ENCODE results near the gene PARVG.

Gene PARVG

DNA sequence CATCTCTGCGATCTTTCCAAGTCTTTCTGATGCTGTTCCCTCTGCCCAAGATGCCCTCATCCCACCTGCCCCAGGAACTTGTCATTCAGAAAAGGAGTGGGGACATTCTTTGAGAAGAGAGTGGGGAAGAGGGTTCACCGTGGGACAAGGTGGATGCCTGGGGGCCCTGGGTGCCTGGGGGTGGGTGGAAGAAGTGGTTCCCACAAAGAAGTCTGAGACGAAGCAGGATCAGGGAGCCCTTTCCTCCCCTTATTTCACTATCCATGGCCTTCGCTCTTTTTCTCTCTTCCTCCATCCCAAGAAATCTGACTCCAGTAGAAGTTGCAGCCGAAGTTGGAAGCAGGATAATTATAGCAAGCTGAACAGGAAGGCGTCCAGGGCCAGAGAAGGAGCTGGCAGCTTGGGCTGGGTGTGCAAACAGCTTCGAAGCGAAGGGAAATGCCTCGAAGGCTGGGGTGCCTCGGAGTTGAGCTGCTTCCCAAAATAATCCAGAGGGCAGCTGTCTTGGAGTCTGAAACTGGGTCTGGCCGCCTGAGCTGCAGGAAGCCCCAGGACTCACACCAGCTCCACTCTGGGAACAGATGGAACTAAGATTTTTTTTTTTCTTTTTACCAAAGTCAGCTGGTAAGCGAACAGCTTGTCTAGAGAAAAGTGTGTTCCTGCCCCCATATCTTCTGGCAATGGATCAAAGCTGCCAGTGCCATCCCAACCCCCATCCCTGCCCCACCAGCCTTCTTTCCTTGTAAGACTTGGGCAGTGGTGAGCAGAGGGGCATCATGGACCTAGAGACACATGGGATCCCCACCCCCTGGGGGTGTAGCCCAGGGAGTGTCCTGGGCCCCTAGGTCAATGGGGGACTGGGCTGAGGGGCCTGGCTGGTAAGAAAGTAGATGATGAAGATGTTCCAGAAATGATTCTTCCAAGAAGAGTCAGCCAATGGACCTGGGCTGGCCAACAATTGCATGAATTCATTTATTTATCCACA lies 31.5 kb downstream of the PARVG start:
- TF ChIP-seq, protein P1, sequence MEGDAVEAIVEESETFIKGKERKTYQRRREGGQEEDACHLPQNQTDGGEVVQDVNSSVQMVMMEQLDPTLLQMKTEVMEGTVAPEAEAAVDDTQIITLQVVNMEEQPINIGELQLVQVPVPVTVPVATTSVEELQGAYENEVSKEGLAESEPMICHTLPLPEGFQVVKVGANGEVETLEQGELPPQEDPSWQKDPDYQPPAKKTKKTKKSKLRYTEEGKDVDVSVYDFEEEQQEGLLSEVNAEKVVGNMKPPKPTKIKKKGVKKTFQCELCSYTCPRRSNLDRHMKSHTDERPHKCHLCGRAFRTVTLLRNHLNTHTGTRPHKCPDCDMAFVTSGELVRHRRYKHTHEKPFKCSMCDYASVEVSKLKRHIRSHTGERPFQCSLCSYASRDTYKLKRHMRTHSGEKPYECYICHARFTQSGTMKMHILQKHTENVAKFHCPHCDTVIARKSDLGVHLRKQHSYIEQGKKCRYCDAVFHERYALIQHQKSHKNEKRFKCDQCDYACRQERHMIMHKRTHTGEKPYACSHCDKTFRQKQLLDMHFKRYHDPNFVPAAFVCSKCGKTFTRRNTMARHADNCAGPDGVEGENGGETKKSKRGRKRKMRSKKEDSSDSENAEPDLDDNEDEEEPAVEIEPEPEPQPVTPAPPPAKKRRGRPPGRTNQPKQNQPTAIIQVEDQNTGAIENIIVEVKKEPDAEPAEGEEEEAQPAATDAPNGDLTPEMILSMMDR (IDR thresholded peaks at IDR 0.05; ENCODE audit: low read depth, low read length), result no peak
- no peak overlapping the region for H3K4me3 ChIP-seq (ENCODE audit: low read depth, low read length)

- TF ChIP-seq, protein P1 (IDR thresholded peaks at IDR 0.05; ENCODE audit: low read depth, low read length), result no peak
- H3K4me3 ChIP-seq (ENCODE audit: low read depth, low read length), result no peak overlapping the region
Observed at GRCh38 chr22:44212936-44213335, 32.2 kb downstream of the PARVG start.

- TF ChIP-seq, protein P1 (IDR thresholded peaks at IDR 0.05; ENCODE audit: low read depth, low read length), result no peak
Observed at GRCh38 chr22:44213489-44214043, 32.8 kb downstream of the PARVG start.

GRCh38 chr22:44214187-44214586 lies 33.5 kb downstream of the PARVG start:
- no peak overlapping the region for H3K4me3 ChIP-seq (ENCODE audit: low read depth, low read length)
- TF ChIP-seq, protein P1 (IDR thresholded peaks at IDR 0.05; ENCODE audit: low read depth, low read length), result no peak

More at GRCh38 chr22:44213489-44214043, 32.8 kb downstream of the PARVG start:
- H3K4me3 ChIP-seq (ENCODE audit: low read depth, low read length), result no peak overlapping the region

DNA sequence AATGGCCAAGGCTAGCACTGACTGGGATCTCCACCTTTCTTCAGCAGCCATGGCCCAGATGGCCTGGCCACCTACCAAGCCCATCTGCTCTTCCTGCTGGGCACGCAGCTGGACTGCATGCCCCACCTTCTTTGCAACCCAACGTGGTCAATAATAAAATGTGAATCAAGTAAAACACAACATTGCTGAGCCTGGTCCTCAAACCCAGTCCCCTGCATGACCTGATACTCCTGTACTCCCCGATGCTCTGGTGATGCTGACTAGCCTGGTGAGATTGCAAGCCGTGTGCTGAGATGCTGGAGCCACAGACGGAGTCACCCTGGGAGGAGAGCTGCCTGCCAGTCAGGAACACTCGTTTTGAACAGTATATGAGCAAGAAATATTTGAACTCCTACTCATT lies 34.0 kb downstream of the PARVG start:
- TF ChIP-seq, protein P1 (IDR thresholded peaks at IDR 0.05; ENCODE audit: low read depth, low read length), result no peak
- no peak overlapping the region for H3K4me3 ChIP-seq (ENCODE audit: low read depth, low read length)

DNA sequence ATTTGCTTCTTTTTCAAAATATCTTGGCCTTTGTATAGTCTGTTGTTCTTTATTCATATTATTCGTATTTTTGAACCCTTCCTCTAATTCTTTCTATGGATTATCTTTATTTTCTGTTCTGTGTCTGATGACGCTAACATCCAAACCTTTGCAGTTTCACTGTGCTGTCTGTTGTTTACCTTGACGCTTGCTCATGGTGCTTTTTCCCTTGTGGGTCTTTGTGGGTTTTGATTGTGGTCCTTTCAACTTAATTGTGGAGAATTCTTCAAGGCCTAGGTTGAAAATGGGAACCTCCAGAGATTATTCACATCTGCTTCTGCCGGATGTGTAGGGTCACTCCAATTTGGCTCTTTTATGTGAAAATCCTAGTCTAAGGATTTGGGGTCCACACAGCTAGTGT lies 34.6 kb downstream of the PARVG start:
- H3K4me3 ChIP-seq (ENCODE audit: low read depth, low read length), result no peak overlapping the region
- TF ChIP-seq, protein P1 (IDR thresholded peaks at IDR 0.05; ENCODE audit: low read depth, low read length), result no peak

DNA sequence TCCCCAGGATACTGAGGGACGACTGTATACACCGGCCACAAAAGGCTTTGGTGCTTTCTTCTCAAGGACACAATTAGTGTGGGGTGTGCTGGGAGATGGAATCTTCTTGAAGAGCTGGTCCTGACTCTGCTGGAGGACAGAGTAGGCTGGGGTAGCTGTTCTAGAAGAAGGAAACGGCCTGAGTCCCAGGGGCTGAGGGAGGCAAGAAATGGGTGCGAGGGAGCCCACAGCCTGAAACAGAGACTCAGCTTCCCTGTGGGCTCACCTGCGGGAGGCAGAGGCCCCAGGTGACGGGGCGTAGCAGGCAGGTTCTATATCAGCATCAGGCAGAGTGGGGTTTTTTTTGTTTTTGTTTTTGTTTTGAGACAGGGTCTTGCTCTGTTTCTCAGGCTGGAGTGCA lies 36.6 kb downstream of the PARVG start:
- H3K4me3 ChIP-seq (ENCODE audit: low read depth, low read length), result no peak overlapping the region
- TF ChIP-seq, protein P1 (IDR thresholded peaks at IDR 0.05; ENCODE audit: low read depth, low read length), result no peak
